ENCODE measurements around the gene INTU.

INTU gene

GRCh38 chr4:127748957-127749356 is 116.2 kb downstream of the INTU start:
- Histone ChIP-seq H3K4me1 (ENCODE audit: insufficient read depth, low read length, severe bottlenecking) (no peaks in the 10 kb centered on the region), H3K36me3 (ENCODE audit: insufficient read depth, low read length) (no peaks in the 10 kb centered on the region), H3F3A (ENCODE audit: insufficient read depth, low read length) (no peaks in the 10 kb centered on the region), H3K9me2 (ENCODE audit: low read depth, low read length) (no peaks in the 10 kb centered on the region), H3K27me3 (ENCODE audit: insufficient read depth, low read length) (no peaks in the 10 kb centered on the region), H2AFZ (ENCODE audit: low read length) (no peak overlapping the region), H3K9me3 (ENCODE audit: low read length) (0 out of 2 replicates have a peak, but pooled peaks cover 2% of the 10 kb centered on the region), H3K79me2 (ENCODE audit: insufficient read depth, low read length) (no peaks in the 10 kb centered on the region), H4K20me1 (ENCODE audit: insufficient read depth, low read length) (no peaks in the 10 kb centered on the region), H3K4me2 (ENCODE audit: low read length) (no peak overlapping the region), H3K9ac (ENCODE audit: low read length) (no peak overlapping the region), H3K27ac (ENCODE audit: low read depth, low read length, poor library complexity, severe bottlenecking) (no peak overlapping the region), H3K4me3 (ENCODE audit: low read depth, low read length, poor library complexity, severe bottlenecking) (no peak overlapping the region)
- TF ChIP-seq CTCF (IDR thresholded peaks at IDR 0.05; ENCODE audit: low read length) (no peak), EZH2 (IDR thresholded peaks at IDR 0.05; ENCODE audit: borderline replicate concordance, low read length) (no peak)

GRCh38 chr4:127756906-127757305 is 124.1 kb downstream of the INTU start:
- Histone ChIP-seq H3K79me2 (ENCODE audit: insufficient read depth, low read length) (no peaks in the 10 kb centered on the region), H4K20me1 (ENCODE audit: insufficient read depth, low read length) (no peaks in the 10 kb centered on the region), H3K27ac (ENCODE audit: low read depth, low read length, poor library complexity, severe bottlenecking) (no peak overlapping the region), H3K36me3 (ENCODE audit: insufficient read depth, low read length) (no peaks in the 10 kb centered on the region), H3F3A (ENCODE audit: insufficient read depth, low read length) (no peaks in the 10 kb centered on the region), H3K4me2 (ENCODE audit: low read length) (no peak overlapping the region), H2AFZ (ENCODE audit: low read length) (no peak overlapping the region), H3K9ac (ENCODE audit: low read length) (no peak overlapping the region), H3K9me2 (ENCODE audit: low read depth, low read length) (no peaks in the 10 kb centered on the region), H3K9me3 (ENCODE audit: low read length) (no peaks in the 10 kb centered on the region), H3K27me3 (ENCODE audit: insufficient read depth, low read length) (no peaks in the 10 kb centered on the region), H3K4me3 (ENCODE audit: low read depth, low read length, poor library complexity, severe bottlenecking) (no peak overlapping the region), H3K4me1 (ENCODE audit: insufficient read depth, low read length, severe bottlenecking) (no peaks in the 10 kb centered on the region)
- TF ChIP-seq EZH2 (IDR thresholded peaks at IDR 0.05; ENCODE audit: borderline replicate concordance, low read length): no peak
- TF ChIP-seq CTCF (IDR thresholded peaks at IDR 0.05; ENCODE audit: low read length): no peak

- Histone ChIP-seq H4K20me1 (ENCODE audit: insufficient read depth, low read length) (no peaks in the 10 kb centered on the region), H3K27ac (ENCODE audit: low read depth, low read length, poor library complexity, severe bottlenecking) (no peak overlapping the region), H3K79me2 (ENCODE audit: insufficient read depth, low read length) (no peaks in the 10 kb centered on the region), H3K36me3 (ENCODE audit: insufficient read depth, low read length) (no peaks in the 10 kb centered on the region), H3K4me2 (ENCODE audit: low read length) (no peak overlapping the region), H3K4me1 (ENCODE audit: insufficient read depth, low read length, severe bottlenecking) (no peaks in the 10 kb centered on the region), H2AFZ (ENCODE audit: low read length) (no peak overlapping the region), H3K27me3 (ENCODE audit: insufficient read depth, low read length) (no peaks in the 10 kb centered on the region), H3F3A (ENCODE audit: insufficient read depth, low read length) (no peaks in the 10 kb centered on the region), H3K9me3 (ENCODE audit: low read length) (no peaks in the 10 kb centered on the region), H3K9ac (ENCODE audit: low read length) (no peak overlapping the region), H3K9me2 (ENCODE audit: low read depth, low read length) (no peaks in the 10 kb centered on the region), H3K4me3 (ENCODE audit: low read depth, low read length, poor library complexity, severe bottlenecking) (no peak overlapping the region)
- TF ChIP-seq EZH2 (IDR thresholded peaks at IDR 0.05; ENCODE audit: borderline replicate concordance, low read length) (no peak), CTCF (IDR thresholded peaks at IDR 0.05; ENCODE audit: low read length) (no peak)
Measured at GRCh38 chr4:127759228-127759820, 126.6 kb downstream of the INTU start.

Measured in OCI-LY1 (cell line).